ENCODE results near the gene OSBPL5.

OSBPL5 gene

DNA sequence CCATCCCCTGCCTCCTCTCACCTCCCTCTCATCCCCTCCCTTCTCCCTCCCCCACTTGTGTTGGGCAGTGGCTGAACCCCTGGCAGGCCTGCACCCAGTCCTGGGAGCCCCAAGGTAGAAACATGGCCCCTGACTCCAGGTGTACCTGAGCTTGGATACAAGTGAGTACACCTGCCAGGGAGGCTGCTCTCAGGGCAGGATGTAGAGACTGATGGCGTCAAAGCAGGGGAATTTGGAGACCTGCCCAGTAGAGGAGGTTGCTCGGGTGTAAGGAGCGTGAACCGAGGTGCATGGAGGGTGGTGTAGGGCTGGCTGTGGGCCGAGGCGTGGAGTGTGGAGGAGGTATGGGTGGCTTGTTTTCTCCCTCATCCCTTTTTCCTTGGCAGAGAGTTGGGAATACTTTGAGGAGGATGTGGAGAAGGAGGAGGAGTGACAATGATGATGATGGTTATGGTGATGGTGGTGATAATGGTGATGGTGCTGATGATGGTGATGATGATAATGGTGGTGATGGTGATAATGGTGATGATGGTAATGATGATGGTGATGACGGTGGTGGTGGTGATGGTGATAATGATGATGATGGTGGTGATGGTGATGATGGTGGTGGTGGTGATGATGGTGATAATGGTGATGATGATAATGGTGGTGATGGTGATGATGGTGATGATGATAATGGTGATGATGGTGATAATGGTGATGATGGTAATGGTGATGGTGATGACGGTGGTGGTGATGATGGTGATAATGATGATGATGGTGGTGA, 41.2 kb upstream of the OSBPL5 start:
- no peak for TF ChIP-seq CTCF (IDR thresholded peaks at IDR 0.05; ENCODE audit: extremely low read depth, insufficient read depth, missing control alignments)
- in situ Hi-C loops (cut with MboI; ENCODE audit: low pct_unique_long_range_greater_than_20kb, low sequenced_read_pairs, unreplicated experiment) = no loop called here
- DNase-seq (ENCODE audit: low spot score) = no peak

- in situ Hi-C loops (cut with MboI; ENCODE audit: low pct_unique_long_range_greater_than_20kb, low sequenced_read_pairs, unreplicated experiment) = no loop called here
- no peak for TF ChIP-seq CTCF (IDR thresholded peaks at IDR 0.05; ENCODE audit: extremely low read depth, insufficient read depth, missing control alignments)
- no peak for DNase-seq (ENCODE audit: low spot score)
Observed at GRCh38 chr11:3205261-3206155, 40.4 kb upstream of the OSBPL5 start.

DNA sequence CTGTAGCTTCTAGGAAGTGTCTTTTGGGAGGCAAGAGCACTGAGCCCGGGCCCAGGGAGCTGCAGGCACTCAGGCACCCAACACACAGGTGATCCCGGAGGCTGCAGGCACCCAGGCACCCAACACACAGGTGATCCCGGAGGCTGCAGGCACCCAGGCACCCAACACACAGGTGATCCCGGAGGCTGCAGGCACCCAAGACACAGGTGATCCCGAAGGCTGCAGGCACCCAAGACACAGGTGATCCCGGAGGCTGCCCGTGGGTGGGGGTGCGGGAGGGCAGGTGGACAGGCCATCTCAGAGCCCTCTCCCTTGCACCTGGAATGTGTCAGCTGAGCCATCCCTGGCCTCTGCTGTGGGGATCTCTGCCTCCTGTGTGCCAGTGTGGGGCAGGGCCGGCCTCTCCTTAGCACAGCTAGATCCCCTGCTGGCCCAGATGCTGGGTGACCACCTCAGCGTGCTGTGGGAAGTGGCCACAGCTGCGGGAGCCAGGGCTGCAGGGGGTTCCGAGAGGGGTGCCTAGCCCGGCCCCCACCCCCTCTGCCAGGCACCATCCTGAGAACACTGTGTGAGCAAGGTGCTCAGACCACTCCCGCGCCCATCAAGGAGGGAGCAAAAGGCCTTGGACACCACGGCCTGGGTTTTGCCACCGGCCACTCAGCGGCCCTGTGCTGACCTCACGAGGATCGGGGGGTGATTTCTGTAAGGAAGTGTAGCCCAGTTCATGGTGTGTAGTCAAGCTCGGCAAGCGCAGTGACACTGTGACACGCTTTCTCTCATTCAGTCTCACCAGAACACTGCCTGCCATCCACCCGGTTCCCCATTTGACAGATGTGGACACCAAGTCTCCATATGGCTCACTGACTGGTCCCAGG, 39.3 kb upstream of the OSBPL5 start:
- no peak for TF ChIP-seq CTCF (IDR thresholded peaks at IDR 0.05; ENCODE audit: extremely low read depth, insufficient read depth, missing control alignments)
- DNase-seq (ENCODE audit: low spot score) = no peak

GRCh38 chr11:3203221-3204043, 38.3 kb upstream of the OSBPL5 start:
- in situ Hi-C loops (cut with MboI; ENCODE audit: low pct_unique_long_range_greater_than_20kb, low sequenced_read_pairs, unreplicated experiment) = no loop called here
- no peak for TF ChIP-seq CTCF (IDR thresholded peaks at IDR 0.05; ENCODE audit: extremely low read depth, insufficient read depth, missing control alignments)
- no peak for DNase-seq (ENCODE audit: low spot score)

More for the DNA sequence above, 39.3 kb upstream of the OSBPL5 start:
- in situ Hi-C loops (cut with MboI; ENCODE audit: low pct_unique_long_range_greater_than_20kb, low sequenced_read_pairs, unreplicated experiment) = no loop called here

DNA sequence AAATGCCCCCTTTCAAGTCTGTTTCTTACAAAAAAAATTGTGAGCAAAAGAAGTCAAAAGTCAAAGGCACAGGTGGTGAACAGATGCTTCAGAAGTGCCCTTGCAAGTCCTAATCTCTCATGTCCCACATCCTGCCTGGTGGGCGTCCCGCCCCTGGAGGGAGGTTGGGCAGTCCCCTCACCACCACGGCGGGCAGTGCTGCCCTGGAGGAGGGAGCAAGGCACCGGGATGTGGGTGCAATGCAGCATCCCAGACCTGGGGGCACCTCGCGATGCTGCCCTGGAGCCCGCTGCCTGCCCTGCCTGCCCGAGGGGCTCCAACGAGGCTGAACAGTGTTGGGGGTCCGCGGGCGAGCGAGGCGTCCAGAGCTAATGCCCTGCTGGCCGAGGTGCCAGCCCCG, 37.6 kb upstream of the OSBPL5 start:
- no peak for TF ChIP-seq CTCF (IDR thresholded peaks at IDR 0.05; ENCODE audit: extremely low read depth, insufficient read depth, missing control alignments)
- in situ Hi-C loops (cut with MboI; ENCODE audit: low pct_unique_long_range_greater_than_20kb, low sequenced_read_pairs, unreplicated experiment) = no loop called here
- DNase-seq (ENCODE audit: low spot score) = no peak

Measured in GM13977 (cell line).